Amygdala (tissue), 56 donors: ENCODE data around the gene CSRNP2.
"Not testable (repeated sequence)": the region's sequence is repeated elsewhere in the genome, so short reads cannot be mapped to it uniquely, and the experiment has no call there.

ENCODE experiments used
- DNase-seq, 56 donors: peaks; one replicate each; lab custom pipeline; 2025; lab: John Stamatoyannopoulos, UW

Gene CSRNP2

GRCh38 chr12:51028813-51029150 is 54.6 kb downstream of the CSRNP2 start:
- no peak for DNase-seq

- peak in 11 of 56 donors; percentile 11 to 51 (median 27) for DNase-seq
These were observed 55.1 kb downstream of the CSRNP2 start for GRCh38 chr12:51028126-51028812.

GRCh38 chr12:51027342-51027835 is 56.0 kb downstream of the CSRNP2 start:
- no peak for DNase-seq

GRCh38 chr12:51025836-51026638 is 57.4 kb downstream of the CSRNP2 start, which contains the start of gene SLC11A2:
TSS of gene SLC11A2 (minus strand) at chr12:51026384. CDS start at chr12:51010728, 15,656 bp downstream.
- peak; percentile 67 to 97 (median 93) for DNase-seq

- peak in 5 of 56 donors; percentile 17 to 55 (median 44) for DNase-seq
These were observed 58.0 kb downstream of the CSRNP2 start for GRCh38 chr12:51025338-51025835.

GRCh38 chr12:51023625-51024382 is 59.6 kb downstream of the CSRNP2 start:
- no peak for DNase-seq

- peak in 1 of 56 donors; percentile 3 for DNase-seq
These were observed 61.7 kb downstream of the CSRNP2 start for GRCh38 chr12:51021694-51022093.

- DNase-seq: peak in 9 of 56 donors; percentile 8 to 63 (median 27)
These were observed 62.8 kb downstream of the CSRNP2 start for GRCh38 chr12:51020448-51021182.

- DNase-seq: no peak
These were observed 63.5 kb downstream of the CSRNP2 start for GRCh38 chr12:51019927-51020326.

- DNase-seq: no peak
These were observed 64.4 kb downstream of the CSRNP2 start for GRCh38 chr12:51018956-51019355.

GRCh38 chr12:51017452-51017851 is 65.9 kb downstream of the CSRNP2 start:
- DNase-seq: no peak

GRCh38 chr12:51014467-51014866 is 68.9 kb downstream of the CSRNP2 start:
- not testable (repeated sequence) for DNase-seq

GRCh38 chr12:51013441-51013840 is 70.0 kb downstream of the CSRNP2 start:
- no peak for DNase-seq

- DNase-seq: no peak
These were observed 70.7 kb downstream of the CSRNP2 start for GRCh38 chr12:51012570-51013236.

- DNase-seq: peak in 1 of 56 donors; percentile 26
These were observed 71.4 kb downstream of the CSRNP2 start for GRCh38 chr12:51011955-51012354.
